ENCODE results near the gene PCDHGA11.

- TF ChIP-seq POLR2A (IDR thresholded peaks at IDR 0.05; ENCODE audit: low read depth, low read length) (no peak), CTCF (IDR thresholded peaks at IDR 0.05; ENCODE audit: extremely low read depth in 1 of 2, insufficient read depth in 1 of 2, low read depth in 1 of 2, low read length in 2 of 2) (no peak)
These were observed 27.6 kb upstream of the PCDHGA11 start for GRCh38 chr5:141393267-141393666.

All from endothelial cell of umbilical vein (primary cell).